Measurements from ENCODE around the gene C1orf159.

The C1orf159 gene

GRCh38 chr1:1088801-1089680 lies 26.8 kb downstream of the C1orf159 start:
- no peak overlapping the region for H2BK15ac ChIP-seq (replicated peaks; ENCODE audit: low read depth)
- H3K56ac ChIP-seq (ENCODE audit: low read length) = no peak overlapping the region
- no peak overlapping the region for H3K4me2 ChIP-seq (ENCODE audit: low read length)
- no peak overlapping the region for H3K4me3 ChIP-seq (ENCODE audit: low read length)
- no peak overlapping the region for H3K4ac ChIP-seq (ENCODE audit: low read depth, low read length)
- H2AK5ac ChIP-seq (ENCODE audit: low read length) = no peak overlapping the region
- H3K27me3 ChIP-seq (ENCODE audit: insufficient read depth, low read length, poor library complexity) = no peaks in the 10 kb centered on the region
- no peaks in the 10 kb centered on the region for H3K79me1 ChIP-seq (ENCODE audit: low read length)
- H3K4me1 ChIP-seq (ENCODE audit: control insufficient read depth, low read depth, low read length) = no peaks in the 10 kb centered on the region
- WGBS (ENCODE audit: extremely low coverage, insufficient coverage, low lambda C conversion rate) = no CpG with 5 or more reads among the region's 46 CpGs
- no peak overlapping the region for H3K9ac ChIP-seq (ENCODE audit: low read length)
- H3K36me3 ChIP-seq (ENCODE audit: control insufficient read depth, insufficient read depth, low read length) = no peaks in the 10 kb centered on the region
- no peak overlapping the region for H4K5ac ChIP-seq (ENCODE audit: low read length)
- no peak for DNase-seq
- H3K27ac ChIP-seq (ENCODE audit: low read depth, low read length) = no peak overlapping the region
- H4K8ac ChIP-seq (ENCODE audit: low read depth, low read length) = no peak overlapping the region
- H3K18ac ChIP-seq (ENCODE audit: low read length) = no peak overlapping the region
- H3K79me2 ChIP-seq (ENCODE audit: control insufficient read depth, insufficient read depth, low read length) = no peaks in the 10 kb centered on the region
- H2BK120ac ChIP-seq (ENCODE audit: low read depth, low read length) = no peak overlapping the region
- H3K23ac ChIP-seq (ENCODE audit: low read length) = no peak overlapping the region
- H2BK5ac ChIP-seq (ENCODE audit: low read length) = no peak overlapping the region

- Histone ChIP-seq H2BK15ac (replicated peaks; ENCODE audit: low read depth) (no peak overlapping the region), H4K8ac (ENCODE audit: low read depth, low read length) (no peak overlapping the region), H2BK5ac (ENCODE audit: low read length) (no peak overlapping the region), H3K4me3 (ENCODE audit: low read length) (no peak overlapping the region), H3K4me1 (ENCODE audit: control insufficient read depth, low read depth, low read length) (no peaks in the 10 kb centered on the region), H3K23ac (ENCODE audit: low read length) (no peak overlapping the region), H3K27ac (ENCODE audit: low read depth, low read length) (no peak overlapping the region), H2BK120ac (ENCODE audit: low read depth, low read length) (no peak overlapping the region), H3K79me2 (ENCODE audit: control insufficient read depth, insufficient read depth, low read length) (no peaks in the 10 kb centered on the region), H3K9ac (ENCODE audit: low read length) (no peak overlapping the region), H3K36me3 (ENCODE audit: control insufficient read depth, insufficient read depth, low read length) (no peaks in the 10 kb centered on the region), H3K56ac (ENCODE audit: low read length) (no peak overlapping the region), H3K18ac (ENCODE audit: low read length) (no peak overlapping the region), H3K4ac (ENCODE audit: low read depth, low read length) (no peak overlapping the region), H3K27me3 (ENCODE audit: insufficient read depth, low read length, poor library complexity) (no peaks in the 10 kb centered on the region), H3K4me2 (ENCODE audit: low read length) (no peak overlapping the region), H3K79me1 (ENCODE audit: low read length) (no peaks in the 10 kb centered on the region), H4K5ac (ENCODE audit: low read length) (no peak overlapping the region), H2AK5ac (ENCODE audit: low read length) (no peak overlapping the region)
- no CpG with 5 or more reads among the region's 39 CpGs for WGBS (ENCODE audit: extremely low coverage, insufficient coverage, low lambda C conversion rate)
- no peak for DNase-seq
Observed at GRCh38 chr1:1088029-1088800, 27.7 kb downstream of the C1orf159 start.

- H3K79me2 ChIP-seq (ENCODE audit: control insufficient read depth, insufficient read depth, low read length) = no peaks in the 10 kb centered on the region
- WGBS (ENCODE audit: extremely low coverage, insufficient coverage, low lambda C conversion rate) = no CpG with 5 or more reads among the region's 38 CpGs
- no peak overlapping the region for H2BK120ac ChIP-seq (ENCODE audit: low read depth, low read length)
- H2BK15ac ChIP-seq (replicated peaks; ENCODE audit: low read depth) = no peak overlapping the region
- no peaks in the 10 kb centered on the region for H3K27me3 ChIP-seq (ENCODE audit: insufficient read depth, low read length, poor library complexity)
- no peak overlapping the region for H3K4ac ChIP-seq (ENCODE audit: low read depth, low read length)
- H3K56ac ChIP-seq (ENCODE audit: low read length) = no peak overlapping the region
- no peak overlapping the region for H4K8ac ChIP-seq (ENCODE audit: low read depth, low read length)
- no peak overlapping the region for H4K5ac ChIP-seq (ENCODE audit: low read length)
- H3K23ac ChIP-seq (ENCODE audit: low read length) = no peak overlapping the region
- H2AK5ac ChIP-seq (ENCODE audit: low read length) = no peak overlapping the region
- no peaks in the 10 kb centered on the region for H3K36me3 ChIP-seq (ENCODE audit: control insufficient read depth, insufficient read depth, low read length)
- no peak overlapping the region for H3K9ac ChIP-seq (ENCODE audit: low read length)
- no peaks in the 10 kb centered on the region for H3K79me1 ChIP-seq (ENCODE audit: low read length)
- no peak overlapping the region for H3K27ac ChIP-seq (ENCODE audit: low read depth, low read length)
- no peaks in the 10 kb centered on the region for H3K4me1 ChIP-seq (ENCODE audit: control insufficient read depth, low read depth, low read length)
- DNase-seq = no peak
- no peak overlapping the region for H3K4me2 ChIP-seq (ENCODE audit: low read length)
- no peak overlapping the region for H3K18ac ChIP-seq (ENCODE audit: low read length)
- H2BK5ac ChIP-seq (ENCODE audit: low read length) = no peak overlapping the region
- H3K4me3 ChIP-seq (ENCODE audit: low read length) = no peak overlapping the region
Observed at GRCh38 chr1:1087351-1088028, 28.4 kb downstream of the C1orf159 start.

GRCh38 chr1:1086911-1087341 lies 29.0 kb downstream of the C1orf159 start:
- no peak for DNase-seq
- H3K27ac ChIP-seq (ENCODE audit: low read depth, low read length) = no peak overlapping the region
- H3K79me2 ChIP-seq (ENCODE audit: control insufficient read depth, insufficient read depth, low read length) = no peaks in the 10 kb centered on the region
- no peak overlapping the region for H4K8ac ChIP-seq (ENCODE audit: low read depth, low read length)
- H2BK15ac ChIP-seq (replicated peaks; ENCODE audit: low read depth) = no peak overlapping the region
- no peaks in the 10 kb centered on the region for H3K79me1 ChIP-seq (ENCODE audit: low read length)
- H3K9ac ChIP-seq (ENCODE audit: low read length) = no peak overlapping the region
- no peaks in the 10 kb centered on the region for H3K36me3 ChIP-seq (ENCODE audit: control insufficient read depth, insufficient read depth, low read length)
- no peak overlapping the region for H4K5ac ChIP-seq (ENCODE audit: low read length)
- no peak overlapping the region for H2AK5ac ChIP-seq (ENCODE audit: low read length)
- H3K23ac ChIP-seq (ENCODE audit: low read length) = no peak overlapping the region
- WGBS (ENCODE audit: extremely low coverage, insufficient coverage, low lambda C conversion rate) = no CpG with 5 or more reads among the region's 17 CpGs
- no peak overlapping the region for H2BK5ac ChIP-seq (ENCODE audit: low read length)
- H2BK120ac ChIP-seq (ENCODE audit: low read depth, low read length) = no peak overlapping the region
- H3K4ac ChIP-seq (ENCODE audit: low read depth, low read length) = no peak overlapping the region
- no peaks in the 10 kb centered on the region for H3K27me3 ChIP-seq (ENCODE audit: insufficient read depth, low read length, poor library complexity)
- H3K4me3 ChIP-seq (ENCODE audit: low read length) = no peak overlapping the region
- H3K4me2 ChIP-seq (ENCODE audit: low read length) = no peak overlapping the region
- no peak overlapping the region for H3K18ac ChIP-seq (ENCODE audit: low read length)
- H3K56ac ChIP-seq (ENCODE audit: low read length) = no peak overlapping the region
- no peaks in the 10 kb centered on the region for H3K4me1 ChIP-seq (ENCODE audit: control insufficient read depth, low read depth, low read length)

- Histone ChIP-seq H3K4me1 (ENCODE audit: control insufficient read depth, low read depth, low read length) (no peaks in the 10 kb centered on the region), H3K27me3 (ENCODE audit: insufficient read depth, low read length, poor library complexity) (no peaks in the 10 kb centered on the region), H3K9ac (ENCODE audit: low read length) (no peak overlapping the region), H3K4me3 (ENCODE audit: low read length) (no peak overlapping the region), H3K4ac (ENCODE audit: low read depth, low read length) (no peak overlapping the region), H3K79me1 (ENCODE audit: low read length) (no peaks in the 10 kb centered on the region), H2BK120ac (ENCODE audit: low read depth, low read length) (no peak overlapping the region), H4K8ac (ENCODE audit: low read depth, low read length) (no peak overlapping the region), H2BK5ac (ENCODE audit: low read length) (no peak overlapping the region), H2BK15ac (replicated peaks; ENCODE audit: low read depth) (no peak overlapping the region), H4K5ac (ENCODE audit: low read length) (no peak overlapping the region), H3K79me2 (ENCODE audit: control insufficient read depth, insufficient read depth, low read length) (no peaks in the 10 kb centered on the region), H3K23ac (ENCODE audit: low read length) (no peak overlapping the region), H3K36me3 (ENCODE audit: control insufficient read depth, insufficient read depth, low read length) (no peaks in the 10 kb centered on the region), H3K18ac (ENCODE audit: low read length) (no peak overlapping the region), H3K56ac (ENCODE audit: low read length) (no peak overlapping the region), H2AK5ac (ENCODE audit: low read length) (no peak overlapping the region), H3K4me2 (ENCODE audit: low read length) (no peak overlapping the region), H3K27ac (ENCODE audit: low read depth, low read length) (no peak overlapping the region)
- no peak for DNase-seq
- WGBS (ENCODE audit: extremely low coverage, insufficient coverage, low lambda C conversion rate) = no CpG with 5 or more reads among the region's 38 CpGs
Observed at GRCh38 chr1:1085911-1086841, 29.7 kb downstream of the C1orf159 start.
